ENCODE results near the gene NAALADL1.

DNA sequence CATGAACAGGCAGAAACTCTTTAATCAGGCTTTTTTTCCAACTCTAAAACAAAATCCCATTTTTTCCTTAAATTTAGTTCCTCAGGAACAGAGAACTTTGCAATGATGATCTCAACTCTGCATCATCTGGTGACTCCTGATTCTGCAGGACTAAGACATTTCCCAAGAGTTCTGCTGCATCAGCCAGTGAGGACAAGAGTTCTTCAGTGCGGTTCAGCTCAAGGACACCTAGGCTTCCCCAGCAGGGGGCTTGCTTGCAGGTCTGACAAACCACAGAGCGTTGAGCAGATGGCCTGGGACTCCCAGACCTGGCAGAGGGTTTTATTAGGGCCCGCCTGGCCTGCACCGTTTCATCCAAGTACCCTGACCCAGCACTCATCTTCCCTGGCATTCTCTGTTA, 19.1 kb upstream of the NAALADL1 start:
- no peak for TF ChIP-seq CTCF (IDR thresholded peaks at IDR 0.05; ENCODE audit: low read depth, low read length)
- no peak for TF ChIP-seq POLR2A (IDR thresholded peaks at IDR 0.05; ENCODE audit: extremely low read depth, insufficient read length)
- TF ChIP-seq, protein P1, sequence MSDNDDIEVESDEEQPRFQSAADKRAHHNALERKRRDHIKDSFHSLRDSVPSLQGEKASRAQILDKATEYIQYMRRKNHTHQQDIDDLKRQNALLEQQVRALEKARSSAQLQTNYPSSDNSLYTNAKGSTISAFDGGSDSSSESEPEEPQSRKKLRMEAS (IDR thresholded peaks at IDR 0.05; ENCODE audit: low read depth, low read length) = no peak
- no peak for TF ChIP-seq MYC (IDR thresholded peaks at IDR 0.05; ENCODE audit: low read depth, low read length)

All from NB4 (cell line).